Midbrain (tissue), 1 donor: Measurements from ENCODE around the gene COL6A1.

Experiments used
- DNase-seq: peaks from one replicate; lab custom pipeline; 2025; lab: John Stamatoyannopoulos, UW

COL6A1 gene

DNA sequence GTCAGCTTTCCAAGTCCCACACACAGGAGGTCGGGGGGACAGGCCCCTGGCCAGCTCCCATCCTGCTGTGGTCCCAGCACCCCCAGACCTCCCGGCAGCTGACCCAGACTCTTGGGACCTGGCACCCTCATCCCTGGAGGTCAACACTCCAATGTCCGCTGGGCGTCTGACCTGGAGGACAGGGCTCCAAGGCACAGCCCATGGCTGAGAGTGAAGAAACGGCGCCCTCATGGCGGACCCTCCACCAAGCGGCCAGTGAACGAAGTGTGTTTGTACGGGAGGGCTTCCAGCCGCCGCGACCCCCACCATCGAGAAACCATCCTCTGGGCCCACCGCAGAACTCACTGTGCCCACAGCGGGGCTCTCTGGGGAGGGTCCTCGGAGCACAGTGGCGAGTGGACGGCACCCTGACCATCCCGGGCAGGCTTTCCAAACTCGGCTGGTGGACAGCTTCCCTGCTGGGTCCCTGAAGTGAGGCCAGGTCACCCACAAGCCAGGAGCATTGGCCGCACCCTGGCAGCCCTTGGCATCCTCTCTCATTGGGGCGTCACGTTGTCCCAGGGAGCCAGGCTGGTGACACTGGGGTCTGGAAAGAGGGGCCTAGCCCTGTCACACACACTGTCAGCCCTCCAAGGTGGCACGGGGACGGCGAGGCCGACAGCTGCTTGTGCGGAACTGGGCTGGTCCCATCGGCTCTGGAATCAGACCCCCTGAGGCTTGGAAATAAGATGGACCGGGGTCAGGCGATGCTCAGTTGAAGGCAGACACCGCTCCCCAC, 68.5 kb downstream of the COL6A1 start:
- DNase-seq = no peak

- no peak for DNase-seq
Measured at GRCh38 chr21:46050668-46051378, 69.3 kb downstream of the COL6A1 start.

DNA sequence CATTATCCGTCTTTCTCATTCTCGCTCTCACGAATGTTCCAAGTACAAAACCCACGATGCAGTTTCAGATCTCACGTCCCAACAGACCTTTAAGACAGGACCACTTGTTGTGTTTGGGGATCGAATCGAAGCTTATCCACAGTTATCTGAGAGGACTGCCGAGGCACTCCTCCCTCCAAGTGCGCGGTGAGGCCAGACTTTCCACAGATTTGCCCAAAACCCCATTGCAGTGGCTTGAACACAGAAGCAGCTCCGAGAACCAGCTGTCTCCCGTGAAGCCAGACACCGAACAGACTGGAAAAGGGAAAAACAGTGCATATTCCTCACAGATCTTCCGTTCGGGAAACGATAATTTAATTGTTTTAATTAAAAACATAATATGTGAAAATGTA, 69.8 kb downstream of the COL6A1 start:
- no peak for DNase-seq

GRCh38 chr21:46051821-46052675, 70.5 kb downstream of the COL6A1 start:
- DNase-seq = no peak

- DNase-seq = no peak
Measured at GRCh38 chr21:46052703-46053651, 71.4 kb downstream of the COL6A1 start.

DNA sequence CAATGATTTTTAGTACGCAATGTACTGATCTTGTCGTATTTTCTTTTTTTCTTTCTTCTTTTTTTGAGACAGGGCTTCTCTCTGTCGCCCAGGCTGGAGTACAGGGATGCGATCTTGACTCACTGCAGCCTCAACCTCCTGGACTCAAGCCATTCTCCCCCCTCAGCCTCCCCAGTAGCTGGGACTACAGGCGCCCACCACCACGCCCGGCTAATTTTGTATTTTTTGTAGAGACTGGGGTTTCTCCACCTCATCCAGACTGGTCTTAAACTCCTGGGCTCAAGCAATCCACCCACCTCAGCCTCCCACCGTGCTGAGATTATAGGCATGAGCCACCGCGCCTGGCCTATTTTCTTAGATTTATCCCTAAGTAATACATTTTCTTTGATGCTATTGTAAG, 72.5 kb downstream of the COL6A1 start:
- no peak for DNase-seq

DNA sequence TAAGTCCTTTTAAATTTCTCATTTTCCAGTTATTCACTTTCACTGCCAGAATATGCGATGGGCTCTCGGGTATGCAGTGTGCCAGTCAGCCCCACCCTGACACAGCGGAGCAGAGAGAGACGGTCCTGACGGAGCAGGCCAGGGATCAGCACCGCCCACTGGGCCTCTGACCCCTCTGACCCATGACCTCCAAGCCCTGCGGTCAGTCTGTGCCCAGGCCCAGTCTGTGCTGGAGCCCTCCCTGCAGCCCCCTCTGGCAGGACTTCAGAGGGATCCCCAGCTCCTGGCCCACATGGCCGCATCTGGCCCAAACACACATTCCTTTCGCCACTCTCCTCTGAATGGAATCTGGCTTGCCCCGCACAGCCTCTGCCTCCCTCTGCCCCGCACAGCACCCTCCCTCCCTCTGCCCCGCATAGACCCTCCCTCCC, 72.9 kb downstream of the COL6A1 start:
- no peak for DNase-seq
